H1 (cell line): Measurements from ENCODE around the gene MELTF. TPM values are rescaled to one million over a fixed set of nuclear protein-coding genes. Genes with fewer than 3 reads are reported as not detected.
"Not testable (repeated sequence)": the region's sequence is repeated elsewhere in the genome, so short reads cannot be mapped to it uniquely, and the experiment has no call there.

Source experiments
- CTCF ChIA-PET: fragments of 300-600 bp; sonication (Branson Sonifier 250); formaldehyde crosslinking; loops from one replicate; lab custom pipeline; 2021; ENCODE audit not compliant: partially characterized antibody; lab: Charles Lee
- POLR2A ChIA-PET: fragments of 300-600 bp; sonication (Branson Sonifier 250); formaldehyde crosslinking; loops from one replicate; lab custom pipeline; 2021; ENCODE audit warnings: inconsistent platforms; ENCODE audit not compliant: partially characterized antibody; lab: Charles Lee
- DNase-seq, 2 experiments: peaks; one replicate each; pipeline versions ENCODE4 v3.0.0 to v3.0.0-alpha.2; 2010 to 2022; ENCODE audit warnings: low spot score in 2 of 2, low read depth in 1 of 2, mixed read lengths in 1 of 2
- FAIRE-seq: peaks from 2 replicates; lab custom pipeline; 2011; peaks lifted over from hg19 to GRCh38; lab: Jason Lieb, UNC
- H2AFZ ChIP-seq: 2 replicates; pipeline ENCODE4 v1.8.1; 2012; ENCODE audit warnings: low read length, inconsistent platforms
- H2AK5ac ChIP-seq: 2 replicates; pipeline ENCODE4 v1.6.1; 2013; ENCODE audit warnings: low read depth, low read length
- H2BK120ac ChIP-seq: replicated peaks from 2 replicates; pipeline ENCODE3; 2013; ENCODE audit warnings: low read depth, low read length, inconsistent platforms
- H2BK12ac ChIP-seq: 2 replicates; pipeline ENCODE4 v1.6.1; 2013; ENCODE audit warnings: low read depth, low read length
- H2BK15ac ChIP-seq: 2 replicates; pipeline ENCODE4 v1.6.1; 2013; ENCODE audit warnings: low read length
- H2BK20ac ChIP-seq: 2 replicates; pipeline ENCODE4 v1.6.1; 2013; ENCODE audit warnings: low read length
- H2BK5ac ChIP-seq: 2 replicates; pipeline ENCODE4 v1.6.1; 2013; ENCODE audit warnings: low read depth, low read length
- H3K14ac ChIP-seq: 2 replicates; pipeline ENCODE4 v1.6.1; 2013; ENCODE audit warnings: inconsistent platforms; ENCODE audit not compliant: insufficient read length
- H3K18ac ChIP-seq: 2 replicates; pipeline ENCODE4 v1.6.1; 2013; ENCODE audit warnings: low read length; ENCODE audit errors: extremely low read depth
- H3K23ac ChIP-seq: 2 replicates; pipeline ENCODE4 v1.6.1; 2013; ENCODE audit warnings: inconsistent platforms; ENCODE audit not compliant: insufficient read length
- H3K23me2 ChIP-seq: 2 replicates; pipeline ENCODE4 v1.6.1; 2013; ENCODE audit warnings: low read depth, low read length
- H3K27ac ChIP-seq: 2 replicates; pipeline ENCODE4 v1.6.1; 2011; ENCODE audit warnings: low read depth, low read length, inconsistent platforms
- H3K27me3 ChIP-seq, 4 experiments: replicated peaks in 1 of 4; 1 replicate in 1 of 4; 2 replicates in 3 of 4; pipeline versions ENCODE4 v1.6.1 to v1.8.1; 2011 to 2013; ENCODE audit warnings: low read length in 3 of 4, mild to moderate bottlenecking in 3 of 4, inconsistent platforms in 2 of 4, mixed read lengths in 2 of 4, moderate library complexity in 1 of 4; ENCODE audit not compliant: control insufficient read depth in 3 of 4, insufficient read depth in 3 of 4; ENCODE audit errors: extremely low read depth in 1 of 4
- H3K36me3 ChIP-seq, 4 experiments: 2 replicates each; pipeline versions ENCODE4 v1.6.1 to v1.8.1; 2011 to 2013; ENCODE audit warnings: mild to moderate bottlenecking in 4 of 4, low read length in 3 of 4, moderate library complexity in 2 of 4, control low read depth in 1 of 4, inconsistent platforms in 1 of 4; ENCODE audit not compliant: insufficient read depth in 4 of 4, control insufficient read depth in 2 of 4
- H3K4ac ChIP-seq: replicated peaks from 2 replicates; pipeline ENCODE3; 2013; ENCODE audit warnings: low read length, low read depth, mixed read lengths, inconsistent platforms; ENCODE audit not compliant: insufficient read length
- H3K4me1 ChIP-seq, 4 experiments: replicated peaks in 1 of 4; 1 replicate in 1 of 4; 2 replicates in 3 of 4; pipeline versions ENCODE4 v1.6.1 to v1.8.1; 2011 to 2013; ENCODE audit warnings: low read length in 3 of 4, inconsistent platforms in 2 of 4, mixed read lengths in 1 of 4; ENCODE audit not compliant: insufficient read depth in 4 of 4, control insufficient read depth in 3 of 4
- H3K4me2 ChIP-seq, 2 experiments: 2 replicates each; pipeline versions ENCODE4 v1.6.1 to v1.8.1; 2011 to 2013; ENCODE audit warnings: low read depth in 2 of 2, low read length in 2 of 2, control low read depth in 1 of 2, inconsistent platforms in 1 of 2, mild to moderate bottlenecking in 1 of 2; ENCODE audit not compliant: insufficient read depth in 1 of 2
- H3K4me3 ChIP-seq, 4 experiments: fragments of 200-600, 300-600 bp in 1 of 4; sonication (generic), shearing (Covaris generic), sonication (Bioruptor Twin) in 1 of 4; 2 replicates each; pipeline versions ENCODE4 v1.5.1 to v1.8.1; 2011 to 2016; ENCODE audit warnings: low read length in 4 of 4, low read depth in 3 of 4, control low read depth in 2 of 4, inconsistent platforms in 2 of 4, mild to moderate bottlenecking in 2 of 4, mixed read lengths in 1 of 4, moderate library complexity in 1 of 4; ENCODE audit not compliant: insufficient read depth in 2 of 4; ENCODE audit errors: extremely low read depth in 1 of 4
- H3K56ac ChIP-seq: replicated peaks from 2 replicates; pipeline ENCODE3; 2013; ENCODE audit warnings: low read depth, mild to moderate bottlenecking, mixed read lengths, low read length, inconsistent platforms; ENCODE audit not compliant: insufficient read length
- H3K79me1 ChIP-seq: 2 replicates; pipeline ENCODE4 v1.6.1; 2013; ENCODE audit warnings: low read depth, low read length, control low read depth
- H3K79me2 ChIP-seq, 2 experiments: 2 replicates each; pipeline versions ENCODE4 v1.6.1 to v1.8.1; 2012 to 2013; ENCODE audit warnings: low read length in 2 of 2, mild to moderate bottlenecking in 2 of 2, inconsistent platforms in 1 of 2; ENCODE audit not compliant: insufficient read depth in 2 of 2, control insufficient read depth in 1 of 2
- H3K9ac ChIP-seq, 4 experiments: replicated peaks in 1 of 4; 1 replicate in 1 of 4; 2 replicates in 3 of 4; pipeline versions ENCODE4 v1.6.1 to v1.8.1; 2011 to 2013; ENCODE audit warnings: low read depth in 3 of 4, low read length in 3 of 4, control low read depth in 2 of 4, mild to moderate bottlenecking in 2 of 4, moderate library complexity in 2 of 4, inconsistent platforms in 1 of 4; ENCODE audit errors: extremely low read depth in 1 of 4
- H3K9me3 ChIP-seq, 2 experiments: 2 replicates each; pipeline versions ENCODE4 v1.6.1 to v1.8.1; 2012 to 2013; ENCODE audit warnings: mild to moderate bottlenecking in 2 of 2, moderate library complexity in 2 of 2, control low read depth in 1 of 2, inconsistent platforms in 1 of 2, low read depth in 1 of 2, low read length in 1 of 2, mixed read lengths in 1 of 2; ENCODE audit not compliant: insufficient read depth in 2 of 2
- H4K20me1 ChIP-seq, 2 experiments: replicated peaks in 1 of 2; 2 replicates each; pipeline versions ENCODE3 to v1.8.1; 2011 to 2013; ENCODE audit warnings: inconsistent platforms in 2 of 2, low read length in 2 of 2, mild to moderate bottlenecking in 1 of 2; ENCODE audit not compliant: insufficient read depth in 2 of 2, control insufficient read depth in 1 of 2
- H4K5ac ChIP-seq: 2 replicates; pipeline ENCODE4 v1.6.1; 2013; ENCODE audit warnings: low read length, low read depth, mixed read lengths, inconsistent platforms; ENCODE audit not compliant: insufficient read length
- H4K8ac ChIP-seq: 2 replicates; pipeline ENCODE4 v1.8.0; 2013; ENCODE audit warnings: mild to moderate bottlenecking, moderate library complexity, low read length, inconsistent platforms; ENCODE audit not compliant: insufficient read depth; ENCODE audit errors: extremely low read depth
- H4K91ac ChIP-seq: replicated peaks from 2 replicates; pipeline ENCODE3; 2013; ENCODE audit warnings: low read length, mixed read lengths, inconsistent platforms; ENCODE audit not compliant: insufficient read length
- ASH2L ChIP-seq: fragments of 200-600, 300-600 bp; sonication (generic); IDR thresholded peaks from one replicate; pipeline ENCODE4 v1.7.1; 2017; ENCODE audit warnings: low read length
- BACH1 ChIP-seq: IDR thresholded peaks from 2 replicates; pipeline ENCODE4 v1.6.1; 2012; ENCODE audit warnings: low read length, improper control_type of control experiment
- HDAC2 ChIP-seq, 2 experiments: fragments of 300-600 bp in 1 of 2; sonication (generic) in 1 of 2; IDR thresholded peaks; 2 replicates each; pipeline ENCODE4 v1.6.1; 2011 to 2012; ENCODE audit warnings: low read depth in 2 of 2, low read length in 2 of 2, mild to moderate bottlenecking in 2 of 2, moderate library complexity in 2 of 2, borderline replicate concordance in 1 of 2, inconsistent platforms in 1 of 2
- MAX ChIP-seq: IDR thresholded peaks from 2 replicates; pipeline ENCODE4 v1.6.1; 2012; ENCODE audit warnings: inconsistent platforms
- RAD21 ChIP-seq, 2 experiments: IDR thresholded peaks in 1 of 2; conservative IDR thresholded peaks in 1 of 2; 2 replicates each; pipeline ENCODE4 v1.6.1; 2011; ENCODE audit warnings: low read depth in 2 of 2, low read length in 2 of 2, improper control_type of control experiment in 1 of 2, inconsistent platforms in 1 of 2, mild to moderate bottlenecking in 1 of 2, moderate library complexity in 1 of 2
- SIN3A ChIP-seq, 2 experiments: IDR thresholded peaks in 1 of 2; conservative IDR thresholded peaks in 1 of 2; 2 replicates each; pipeline ENCODE4 v1.6.1; 2011 to 2012; ENCODE audit warnings: low read length in 2 of 2, improper control_type of control experiment in 1 of 2, low read depth in 1 of 2, mild to moderate bottlenecking in 1 of 2
- WGBS, 2 experiments: shearing (Covaris generic) in 1 of 2; methylation state at CpG; one replicate each; pipeline versions ENCODE4 v1.1.6 to v1.1.7; 2013 to 2015; ENCODE audit warnings: low lambda C conversion rate in 2 of 2, mixed read lengths in 2 of 2, inconsistent platforms in 1 of 2, low coverage in 1 of 2, missing lambda C conversion rate in 1 of 2; ENCODE audit not compliant: insufficient replicate concordance in 2 of 2, insufficient coverage in 1 of 2, insufficient read length in 1 of 2; ENCODE audit errors: extremely low coverage in 1 of 2, missing lambda C conversion rate in 1 of 2; 5-methylcytosine and 5-hydroxymethylcytosine counted together
- polyA plus RNA-seq, 7 experiments: library from polyadenylated mRNA; depleted of rRNA in 3 of 7; stranded (reverse) in 5 of 7; unstranded in 2 of 7; fragments of >200 nt in 5 of 7; fragments of 200-250 nt in 2 of 7; gene quantifications; 1 replicate in 5 of 7; 2 replicates in 1 of 7; 4 replicates in 1 of 7; pipeline versions ENCODE4 v1.2.1 to v1.2.3, GENCODE V29; 2011 to 2013; ENCODE audit warnings: missing spikeins in 2 of 7, mixed read lengths in 2 of 7
- total RNA-seq: library from RNA; stranded (reverse); fragmentation: NEBNext Ultra II Directional; extraction: Animal tissue kit (Norgen Biotek cat#: 25700); gene quantifications from 2 replicates; pipeline ENCODE4 v1.2.1, GENCODE V29; 2021
- TF ChIP-seq, protein P1 (sequence below): IDR thresholded peaks from 2 replicates; pipeline ENCODE4 v1.6.1; 2012; ENCODE audit warnings: inconsistent platforms

MELTF gene
- total and polyA plus RNA-seq, 2 of the 8 experiments (the other 6 are each of a cell fraction or from before 2014, with no cell fraction given) = 1.7 to 3.5 TPM

- no peak for TF ChIP-seq RAD21 (IDR thresholded peaks at IDR 0.05 in 1 of 2, conservative IDR thresholded peaks at IDR 0.05 in 1 of 2; ENCODE audit: low read depth in 2 of 2, low read length in 2 of 2)
- TF ChIP-seq HDAC2 (IDR thresholded peaks at IDR 0.05; ENCODE audit: borderline replicate concordance in 1 of 2, low read depth in 2 of 2, low read length in 2 of 2) = no peak
- no peak for TF ChIP-seq SIN3A (conservative IDR thresholded peaks at IDR 0.05 in 1 of 2, IDR thresholded peaks at IDR 0.05 in 1 of 2; ENCODE audit: low read depth in 1 of 2, low read length in 2 of 2)
- TF ChIP-seq BACH1 = no peak
- TF ChIP-seq ASH2L = no peak
- TF ChIP-seq, protein P1, sequence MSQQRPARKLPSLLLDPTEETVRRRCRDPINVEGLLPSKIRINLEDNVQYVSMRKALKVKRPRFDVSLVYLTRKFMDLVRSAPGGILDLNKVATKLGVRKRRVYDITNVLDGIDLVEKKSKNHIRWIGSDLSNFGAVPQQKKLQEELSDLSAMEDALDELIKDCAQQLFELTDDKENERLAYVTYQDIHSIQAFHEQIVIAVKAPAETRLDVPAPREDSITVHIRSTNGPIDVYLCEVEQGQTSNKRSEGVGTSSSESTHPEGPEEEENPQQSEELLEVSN = no peak
- TF ChIP-seq MAX = no peak
- TF ChIP-seq, all 59 proteins: peak for 0
Observed at GRCh38 chr3:197035577-197035976, 6.0 kb upstream of the MELTF start (continued).

GRCh38 chr3:197034778-197035177, 5.2 kb upstream of the MELTF start:
- not testable (repeated sequence) for H3K79me1 ChIP-seq, H3K9ac ChIP-seq, H3K27ac ChIP-seq, H3K56ac ChIP-seq, H3K18ac ChIP-seq, H4K20me1 ChIP-seq, H3K14ac ChIP-seq, H3K36me3 ChIP-seq, H2AFZ ChIP-seq, H2BK120ac ChIP-seq, H3K23me2 ChIP-seq, H3K4me2 ChIP-seq, H3K79me2 ChIP-seq, H3K27me3 ChIP-seq, H2BK5ac ChIP-seq, H2BK15ac ChIP-seq, H4K8ac ChIP-seq, H3K4me3 ChIP-seq, H3K9me3 ChIP-seq, H3K4ac ChIP-seq, H4K5ac ChIP-seq, DNase-seq, FAIRE-seq, H3K23ac ChIP-seq, H4K91ac ChIP-seq, H2BK12ac ChIP-seq, H3K4me1 ChIP-seq, H2BK20ac ChIP-seq
- ChIA-PET CTCF (interaction anchor here (1.1 kb wide), 1 partner anchor 199 kb away, joined by 3 read pairs; no protein-coding TSS in a partner anchor), POLR2A (interaction anchor here (1.0 kb wide), 1 partner anchor 18 kb away, joined by 4 read pairs; no protein-coding TSS in a partner anchor)
- 89% methylated on average over 5 of the region's 5 CpGs; no CpG with 5 or more reads in 1 of the 2 experiments for WGBS, 2 experiments
- H2AK5ac ChIP-seq = 0 out of 2 replicates have a peak overlapping the region, but pooled peaks have one; percentile 90
